Neural progenitor cell (in vitro differentiated cells): ENCODE data around the gene HBZ. TPM values are rescaled to one million over a fixed set of nuclear protein-coding genes. Genes with fewer than 3 reads are reported as not detected.
"Not testable (repeated sequence)": the region's sequence is repeated elsewhere in the genome, so short reads cannot be mapped to it uniquely, and the experiment has no call there.

Experiments
- DNase-seq: peaks from one replicate; pipeline ENCODE4 v3.0.0-alpha.2; 2016; ENCODE audit warnings: low spot score
- H2AFZ ChIP-seq: fragments of 200-600 bp; sonication (generic); replicated peaks from 2 replicates; pipeline ENCODE4 v1.6.1; 2016; ENCODE audit warnings: antibody characterized with exemption
- H3F3A ChIP-seq: fragments of 200-600 bp; sonication (generic); 2 replicates; pipeline ENCODE4 v1.6.1; 2016; ENCODE audit warnings: antibody characterized with exemption, low read depth
- H3K27ac ChIP-seq: fragments of 200-600 bp; sonication (generic); 2 replicates; pipeline ENCODE4 v1.5.1; 2016; ENCODE audit warnings: mild to moderate bottlenecking
- H3K27me3 ChIP-seq: fragments of 200-600 bp; sonication (generic); 2 replicates; pipeline ENCODE4 v1.6.1; 2016; ENCODE audit warnings: mild to moderate bottlenecking, moderate library complexity
- H3K36me3 ChIP-seq: fragments of 200-600 bp; sonication (generic); 2 replicates; pipeline ENCODE4 v1.5.1; 2016
- H3K4me1 ChIP-seq: fragments of 200-600 bp; sonication (generic); 2 replicates; pipeline ENCODE4 v1.6.1; 2016; ENCODE audit warnings: mixed run types
- H3K4me2 ChIP-seq: fragments of 200-600 bp; sonication (generic); 2 replicates; pipeline ENCODE4 v1.6.1; 2016
- H3K4me3 ChIP-seq: fragments of 200-600 bp; sonication (generic); 2 replicates; pipeline ENCODE4 v1.5.1; 2016
- H3K79me2 ChIP-seq: fragments of 200-600 bp; sonication (generic); 2 replicates; pipeline ENCODE4 v1.6.1; 2016; ENCODE audit warnings: low read depth
- H3K9ac ChIP-seq: fragments of 200-600 bp; sonication (generic); 2 replicates; pipeline ENCODE4 v1.6.1; 2016
- H3K9me3 ChIP-seq: fragments of 200-600 bp; sonication (generic); 2 replicates; pipeline ENCODE4 v1.5.1; 2016; ENCODE audit warnings: low read depth
- H4K20me1 ChIP-seq: fragments of 200-600 bp; sonication (generic); 2 replicates; pipeline ENCODE4 v1.6.1; 2016; ENCODE audit warnings: low read depth
- H3K27ac Mint-ChIP-seq: 3 replicates; pipeline ENCODE4 v1.8.0; 2021; ENCODE audit warnings: mixed read lengths
- H3K27me3 Mint-ChIP-seq: 2 replicates; pipeline ENCODE4 v1.8.0; 2022; ENCODE audit warnings: low read depth, mild to moderate bottlenecking, inconsistent platforms, moderate library complexity, mixed read lengths; ENCODE audit not compliant: insufficient read depth
- H3K36me3 Mint-ChIP-seq: 3 replicates; pipeline ENCODE4 v1.8.0; 2021; ENCODE audit warnings: mixed read lengths
- H3K4me1 Mint-ChIP-seq: 3 replicates; pipeline ENCODE4 v1.8.0; 2021; ENCODE audit warnings: mixed read lengths
- H3K4me3 Mint-ChIP-seq: 3 replicates; pipeline ENCODE4 v1.8.0; 2021; ENCODE audit warnings: mild to moderate bottlenecking, moderate library complexity, mixed read lengths
- H3K9me3 Mint-ChIP-seq: 3 replicates; pipeline ENCODE4 v1.8.0; 2020; ENCODE audit warnings: mixed read lengths
- CTCF ChIP-seq: fragments of 200-600 bp; sonication (generic); IDR thresholded peaks from 2 replicates; pipeline ENCODE4 v1.5.1; 2017; ENCODE audit warnings: antibody characterized with exemption, mild to moderate bottlenecking
- EZH2 ChIP-seq: fragments of 200-600 bp; sonication (generic); IDR thresholded peaks from 2 replicates; pipeline ENCODE4 v1.6.1; 2017; ENCODE audit warnings: antibody characterized with exemption, mild to moderate bottlenecking, moderate library complexity
- EZH2phosphoT487 ChIP-seq: fragments of 200-600 bp; sonication (generic); IDR thresholded peaks from 2 replicates; pipeline ENCODE4 v1.6.1; 2017; ENCODE audit warnings: antibody characterized with exemption
- small RNA-seq: library from RNA; depleted of rRNA; stranded (forward); fragments of <200 nt; gene quantifications from one replicate; pipeline ENCODE3, GENCODE V24; 2015
- total RNA-seq: library from RNA; depleted of rRNA; stranded (reverse); fragments of >200 nt; gene quantifications from 2 replicates; pipeline ENCODE4 v1.2.3, GENCODE V29; 2015; ENCODE audit warnings: low replicate concordance

Gene HBZ
- total RNA-seq, 1 donor from 2014 or later = not detected

GRCh38 chr16:203246-203645 lies 50.8 kb downstream of the HBZ start:
- Histone ChIP-seq H4K20me1 (peaks cover 23% of the 10 kb centered on the region), H3F3A (no peaks in the 10 kb centered on the region), H3K36me3 (peaks cover 14% of the 10 kb centered on the region), H3K9ac (no peak overlapping the region), H3K79me2 (peaks cover 15% of the 10 kb centered on the region), H3K27me3 (no peaks in the 10 kb centered on the region), H3K4me1 (no peaks in the 10 kb centered on the region), H2AFZ (no peak overlapping the region), H3K4me2 (no peak overlapping the region), H3K4me3 (no peak overlapping the region), H3K9me3 (no peaks in the 10 kb centered on the region), H3K27ac (no peak overlapping the region)
- TF ChIP-seq EZH2 (no peak), EZH2phosphoT487 (no peak), CTCF (no peak)
- no peak overlapping the region for H3K4me3 Mint-ChIP-seq
- H3K4me1 Mint-ChIP-seq = no peaks in the 10 kb centered on the region
- no peak overlapping the region for H3K27ac Mint-ChIP-seq
- DNase-seq = no peak
- peaks cover 31% of the 10 kb centered on the region for H3K36me3 Mint-ChIP-seq
- H3K27me3 Mint-ChIP-seq = no peaks in the 10 kb centered on the region
- no peaks in the 10 kb centered on the region for H3K9me3 Mint-ChIP-seq

GRCh38 chr16:204046-204445 lies 51.6 kb downstream of the HBZ start:
- H3K4me1 ChIP-seq, H3K27ac ChIP-seq, H3K4me3 Mint-ChIP-seq, H3K9me3 ChIP-seq, H3F3A ChIP-seq, H3K4me3 ChIP-seq, H2AFZ ChIP-seq, H3K4me1 Mint-ChIP-seq, H3K9ac ChIP-seq, DNase-seq, H3K9me3 Mint-ChIP-seq, H3K27ac Mint-ChIP-seq, H3K27me3 Mint-ChIP-seq, H3K4me2 ChIP-seq, H3K27me3 ChIP-seq: not testable (repeated sequence)
- Histone ChIP-seq H3K36me3 (peaks cover 11% of the 10 kb centered on the region), H3K79me2 (peaks cover 23% of the 10 kb centered on the region), H4K20me1 (peaks cover 27% of the 10 kb centered on the region)
- peaks cover 34% of the 10 kb centered on the region for H3K36me3 Mint-ChIP-seq

Small RNA genes within 50 kb of the gene (small RNA-seq; reads per million reads assigned to genes)
- gene RF00019 = not detected

Other genes starting within 250 kb of the HBZ start
- gene POLR3K, start 99.0 kb upstream of the HBZ start, total RNA-seq = 9.2 and 11.0 TPM in 2 replicates
- 43.6 and 49.8 TPM in 2 replicates for gene SNRNP25, start 98.8 kb upstream of the HBZ start, total RNA-seq
- 11.0 and 24.4 TPM in 2 replicates for gene RHBDF1, start 80.0 kb upstream of the HBZ start, total RNA-seq
- gene MPG, start 74.4 kb upstream of the HBZ start, total RNA-seq = 21.2 and 63.4 TPM in 2 replicates
- 7.6 and 14.8 TPM in 2 replicates for gene NPRL3, start 14.0 kb upstream of the HBZ start, total RNA-seq
- not detected in 2 replicates for gene HBM, start 13.3 kb downstream of the HBZ start, total RNA-seq
- gene HBA2, start 20.2 kb downstream of the HBZ start, total RNA-seq = not detected in 2 replicates
- not detected in 2 replicates for gene HBA1, start 24.0 kb downstream of the HBZ start, total RNA-seq
- gene HBQ1, start 27.8 kb downstream of the HBZ start, total RNA-seq = 3.8 TPM in 1 of 2 replicates, not detected in the other
- gene LUC7L, start 76.8 kb downstream of the HBZ start, total RNA-seq = 198 and 231 TPM in 2 replicates
- gene FAM234A, start 82.2 kb downstream of the HBZ start, total RNA-seq = 115 and 159 TPM in 2 replicates
- 0.52 and 0.96 TPM in 2 replicates for gene RGS11, start 123.3 kb downstream of the HBZ start, total RNA-seq
- gene ARHGDIG, start 127.9 kb downstream of the HBZ start, total RNA-seq = 0.84 TPM in 1 of 2 replicates, not detected in the other
- 0.53 TPM in 1 of 2 replicates, not detected in the other for gene PDIA2, start 130.5 kb downstream of the HBZ start, total RNA-seq
- gene AXIN1, start 200.1 kb downstream of the HBZ start, total RNA-seq = 19.6 and 35.4 TPM in 2 replicates
- gene MRPL28, start 217.9 kb downstream of the HBZ start, total RNA-seq = 82.2 and 138 TPM in 2 replicates
- gene PGAP6, start 229.3 kb downstream of the HBZ start, total RNA-seq = 16.7 and 49.5 TPM in 2 replicates
- 93.3 and 236 TPM in 2 replicates for gene NME4, start 244.6 kb downstream of the HBZ start, total RNA-seq
- gene DECR2, start 249.2 kb downstream of the HBZ start, total RNA-seq = 7.1 and 24.3 TPM in 2 replicates